T-helper 1 cell treated with Interleukin-12 subunit alpha and Interleukin-12 subunit beta and Interleukin-4 antibody, amounts not matched to agents 30 μg/mL and 1 μg/mL, for 36 hours (primary cell): ENCODE measurements around the gene PTTG1IP.

ENCODE experiments used
- H3K27ac Mint-ChIP-seq: one replicate; pipeline ENCODE4 v1.8.0; 2021; ENCODE audit warnings: mild to moderate bottlenecking, mixed read lengths
- H3K27me3 Mint-ChIP-seq: one replicate; pipeline ENCODE4 v1.8.0; 2021; ENCODE audit warnings: low read depth, mixed read lengths
- H3K36me3 Mint-ChIP-seq: one replicate; pipeline ENCODE4 v1.8.0; 2021; ENCODE audit warnings: low read depth, mixed read lengths
- H3K4me1 Mint-ChIP-seq: one replicate; pipeline ENCODE4 v1.8.0; 2021; ENCODE audit warnings: low read depth, mixed read lengths
- H3K4me3 Mint-ChIP-seq: one replicate; pipeline ENCODE4 v1.8.0; 2021; ENCODE audit warnings: mild to moderate bottlenecking, moderate library complexity, mixed read lengths
- H3K9me3 Mint-ChIP-seq: one replicate; pipeline ENCODE4 v1.8.0; 2021; ENCODE audit warnings: mixed read lengths

Gene PTTG1IP

GRCh38 chr21:44893948-44894656 is 20.6 kb upstream of the PTTG1IP start:
- H3K4me1 Mint-ChIP-seq, result peaks cover 11% of the 10 kb centered on the region

DNA sequence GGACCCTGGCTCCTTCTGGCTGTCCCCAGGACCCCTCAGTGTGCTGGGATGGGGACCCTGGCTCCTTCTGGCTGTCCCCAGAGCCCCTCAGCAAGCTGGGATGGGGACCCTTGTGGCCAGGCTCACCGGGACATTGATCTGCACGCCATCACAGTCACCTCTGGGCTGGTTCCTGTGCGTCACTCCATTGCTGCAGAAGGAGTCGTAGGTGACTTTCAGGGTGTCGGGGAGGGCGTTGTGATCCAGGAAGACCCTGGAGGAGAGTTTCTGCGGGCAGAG is 19.7 kb upstream of the PTTG1IP start:
- Mint-ChIP-seq H3K36me3 (peaks cover 32% of the 10 kb centered on the region), H3K4me1 (peaks cover 7% of the 10 kb centered on the region), H3K27me3 (no peaks in the 10 kb centered on the region), H3K27ac (no peak overlapping the region), H3K4me3 (no peak overlapping the region), H3K9me3 (no peaks in the 10 kb centered on the region)

More at GRCh38 chr21:44893948-44894656, 20.6 kb upstream of the PTTG1IP start:
- H3K9me3 Mint-ChIP-seq, result no peaks in the 10 kb centered on the region
- no peaks in the 10 kb centered on the region for H3K27me3 Mint-ChIP-seq
- H3K4me3 Mint-ChIP-seq, result no peak overlapping the region
- peaks cover 38% of the 10 kb centered on the region for H3K36me3 Mint-ChIP-seq
- H3K27ac Mint-ChIP-seq, result peak overlapping the region; percentile 73

DNA sequence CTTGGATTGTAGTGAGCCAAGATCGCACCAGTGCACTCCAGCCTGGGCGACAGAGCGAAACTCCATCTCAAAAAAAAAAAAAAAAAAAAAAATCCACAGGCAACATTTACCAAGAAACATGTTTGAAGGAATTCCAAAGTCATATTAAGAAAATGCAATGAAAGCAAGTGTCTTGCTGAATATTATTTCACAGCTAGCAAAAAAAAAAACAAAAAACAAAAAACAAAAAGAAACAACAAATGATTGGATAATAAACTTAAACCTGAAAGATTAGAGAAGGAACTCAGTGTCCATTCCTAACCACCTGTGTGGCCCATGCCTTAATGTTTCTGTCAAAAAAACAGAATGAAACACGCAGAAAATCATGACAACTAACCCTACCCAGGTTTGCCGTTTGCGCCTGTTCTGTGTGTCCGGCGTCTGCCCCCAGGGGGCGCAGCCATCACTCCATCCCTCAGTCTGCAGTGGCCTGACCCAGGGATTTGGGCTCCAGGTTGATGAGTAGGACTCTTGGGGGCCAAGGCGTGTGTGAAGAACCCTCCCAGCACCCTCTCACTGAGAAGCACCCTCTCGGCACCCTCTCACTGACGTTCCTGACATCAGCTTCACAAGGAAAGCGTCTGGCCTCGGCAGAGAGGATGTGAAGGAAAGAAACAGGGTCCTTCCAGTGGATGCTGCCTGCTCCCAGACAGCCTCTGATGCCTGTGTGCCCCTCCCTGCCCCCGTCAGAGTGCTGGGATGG is 19.2 kb upstream of the PTTG1IP start:
- Mint-ChIP-seq H3K36me3 (peaks cover 30% of the 10 kb centered on the region), H3K4me3 (no peak overlapping the region), H3K27me3 (no peaks in the 10 kb centered on the region), H3K27ac (peak overlapping the region; percentile 45), H3K9me3 (no peaks in the 10 kb centered on the region), H3K4me1 (peaks cover 6% of the 10 kb centered on the region)

GRCh38 chr21:44892095-44892494 is 18.6 kb upstream of the PTTG1IP start:
- Mint-ChIP-seq H3K4me3 (no peak overlapping the region), H3K4me1 (peaks cover 6% of the 10 kb centered on the region), H3K9me3 (no peaks in the 10 kb centered on the region), H3K27ac (no peak overlapping the region), H3K36me3 (peaks cover 34% of the 10 kb centered on the region), H3K27me3 (no peaks in the 10 kb centered on the region)

- H3K4me1 Mint-ChIP-seq, result peaks cover 6% of the 10 kb centered on the region
- H3K36me3 Mint-ChIP-seq, result peaks cover 38% of the 10 kb centered on the region
- H3K27me3 Mint-ChIP-seq, result no peaks in the 10 kb centered on the region
- H3K4me3 Mint-ChIP-seq, result no peak overlapping the region
- H3K27ac Mint-ChIP-seq, result no peak overlapping the region
- no peaks in the 10 kb centered on the region for H3K9me3 Mint-ChIP-seq
These were observed 18.1 kb upstream of the PTTG1IP start for GRCh38 chr21:44891631-44892031.

DNA sequence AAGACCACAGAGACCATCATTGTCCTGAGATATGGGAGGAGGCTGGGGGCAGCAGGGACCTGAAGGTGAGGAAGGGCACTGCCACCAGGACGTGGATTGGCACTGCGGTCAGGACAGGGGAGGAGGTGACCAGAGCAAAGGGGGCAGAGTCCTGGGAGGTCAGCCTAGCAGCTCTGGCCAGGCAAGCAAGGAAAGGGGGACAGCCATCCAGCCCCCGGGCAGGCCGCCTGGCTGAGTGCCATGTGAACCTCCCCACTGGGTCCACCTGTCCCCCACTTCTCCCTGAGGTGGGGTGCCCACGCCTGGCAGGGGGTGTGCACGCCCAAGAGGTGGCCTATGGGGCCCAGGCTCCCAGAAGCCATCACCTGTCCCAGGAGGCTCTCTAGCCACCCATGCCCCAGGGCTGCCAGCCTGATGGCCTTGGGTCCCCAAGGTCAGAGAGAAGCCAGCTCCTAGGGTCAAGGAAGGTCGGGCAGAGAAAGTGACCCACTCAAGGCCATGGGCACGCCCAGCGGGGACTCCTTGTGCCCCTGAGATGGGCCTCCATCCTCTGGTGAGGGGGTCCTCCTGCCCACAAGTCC is 17.6 kb upstream of the PTTG1IP start:
- Mint-ChIP-seq H3K27ac (no peak overlapping the region), H3K4me3 (no peak overlapping the region), H3K36me3 (peaks cover 39% of the 10 kb centered on the region), H3K4me1 (peaks cover 6% of the 10 kb centered on the region), H3K27me3 (no peaks in the 10 kb centered on the region), H3K9me3 (no peaks in the 10 kb centered on the region)

- Mint-ChIP-seq H3K27ac (no peak overlapping the region), H3K9me3 (no peaks in the 10 kb centered on the region), H3K27me3 (no peaks in the 10 kb centered on the region), H3K4me3 (no peak overlapping the region), H3K4me1 (peaks cover 6% of the 10 kb centered on the region), H3K36me3 (peaks cover 40% of the 10 kb centered on the region)
These were observed 16.9 kb upstream of the PTTG1IP start for GRCh38 chr21:44890338-44890931.

DNA sequence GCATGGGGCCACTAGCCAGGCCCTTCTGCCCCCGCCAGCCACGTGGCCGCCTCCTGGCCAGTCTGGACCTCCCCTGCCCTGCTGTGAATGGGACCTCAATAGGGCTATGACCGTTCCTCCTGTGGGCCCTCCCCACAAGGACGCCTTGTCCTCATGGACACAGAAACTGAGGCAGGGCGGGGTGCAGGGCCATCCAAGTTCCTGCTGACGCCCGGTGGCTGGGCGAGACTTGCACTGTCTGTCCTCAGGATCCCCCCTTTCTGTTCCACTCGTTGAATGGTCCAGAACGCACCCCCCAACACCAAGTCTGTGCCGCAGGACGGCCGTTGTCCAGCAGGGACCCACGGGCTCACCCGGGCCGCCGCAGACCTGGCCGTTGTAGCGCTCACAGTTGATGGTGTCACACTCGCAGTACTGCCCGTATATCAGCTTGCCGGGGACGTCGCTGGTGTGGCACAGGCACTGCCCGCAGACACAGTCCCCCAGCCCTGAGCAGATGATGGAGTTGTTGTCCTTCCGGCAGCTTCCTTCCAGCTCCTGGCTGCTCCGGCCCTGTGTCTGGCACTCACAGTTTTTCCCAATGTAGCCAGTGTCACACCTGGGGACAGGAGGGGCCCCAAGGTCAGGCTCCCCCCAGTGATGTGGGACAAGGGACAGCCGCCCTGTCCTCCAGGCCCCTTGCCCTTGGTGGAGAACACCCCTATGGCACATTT is 16.3 kb upstream of the PTTG1IP start:
- Mint-ChIP-seq H3K9me3 (no peaks in the 10 kb centered on the region), H3K4me3 (no peak overlapping the region), H3K27ac (no peak overlapping the region), H3K27me3 (no peaks in the 10 kb centered on the region), H3K36me3 (peaks cover 40% of the 10 kb centered on the region), H3K4me1 (peaks cover 6% of the 10 kb centered on the region)

DNA sequence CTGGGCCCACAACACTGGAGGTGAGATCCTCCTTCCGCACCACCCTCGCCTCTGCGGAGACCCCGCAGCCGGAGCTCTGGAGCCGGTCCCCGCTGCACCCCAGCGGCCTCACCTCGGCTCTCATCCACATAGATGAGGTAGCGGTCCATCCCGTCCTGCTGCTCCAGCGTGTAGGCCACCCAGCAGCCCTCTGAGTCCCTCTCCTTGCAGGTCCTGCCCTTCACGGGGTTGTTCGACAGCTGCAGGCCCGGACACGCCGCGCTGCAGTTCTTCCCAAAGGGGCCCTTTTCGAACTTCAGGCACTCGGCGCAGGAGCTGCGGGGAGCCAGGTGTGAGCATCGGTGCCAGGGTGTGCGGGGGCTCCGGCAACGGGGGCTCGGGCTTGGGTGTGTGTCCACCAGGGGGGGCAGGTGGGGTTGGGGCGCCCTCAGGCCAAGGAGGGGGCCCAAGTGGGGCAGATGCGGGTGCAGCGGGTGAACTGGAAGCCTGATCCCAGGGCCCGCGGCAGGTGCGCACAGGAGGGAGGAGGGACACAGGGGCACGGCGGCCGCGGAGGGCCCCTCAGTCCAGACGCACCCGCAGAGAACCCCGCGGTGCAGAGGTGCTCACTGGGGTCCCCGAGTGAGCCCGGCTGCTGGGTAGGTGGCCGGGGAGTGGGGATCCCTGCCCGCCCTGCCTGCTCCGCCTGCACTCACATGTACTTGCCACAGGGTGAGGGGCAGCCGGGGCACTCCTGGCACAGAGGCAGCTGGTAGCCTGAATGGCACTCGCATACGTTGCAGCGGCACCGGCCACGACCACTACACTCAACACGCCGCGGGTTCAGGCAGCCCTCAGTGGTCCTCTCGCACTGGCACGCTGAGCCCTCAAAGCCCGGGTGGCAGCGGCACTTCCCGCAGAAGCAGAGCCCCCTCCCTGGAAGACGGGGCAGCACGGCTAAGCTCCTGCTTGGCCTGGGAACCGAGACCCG is 15.4 kb upstream of the PTTG1IP start:
- Mint-ChIP-seq H3K4me3 (no peak overlapping the region), H3K27me3 (no peaks in the 10 kb centered on the region), H3K27ac (no peak overlapping the region), H3K9me3 (no peaks in the 10 kb centered on the region), H3K36me3 (peaks cover 35% of the 10 kb centered on the region), H3K4me1 (peaks cover 6% of the 10 kb centered on the region)

GRCh38 chr21:44887807-44888580 is 14.5 kb upstream of the PTTG1IP start:
- H3K27ac Mint-ChIP-seq, result no peak overlapping the region
- H3K4me1 Mint-ChIP-seq, result no peaks in the 10 kb centered on the region
- H3K9me3 Mint-ChIP-seq, result no peaks in the 10 kb centered on the region
- no peak overlapping the region for H3K4me3 Mint-ChIP-seq
- no peaks in the 10 kb centered on the region for H3K27me3 Mint-ChIP-seq
- peaks cover 31% of the 10 kb centered on the region for H3K36me3 Mint-ChIP-seq

DNA sequence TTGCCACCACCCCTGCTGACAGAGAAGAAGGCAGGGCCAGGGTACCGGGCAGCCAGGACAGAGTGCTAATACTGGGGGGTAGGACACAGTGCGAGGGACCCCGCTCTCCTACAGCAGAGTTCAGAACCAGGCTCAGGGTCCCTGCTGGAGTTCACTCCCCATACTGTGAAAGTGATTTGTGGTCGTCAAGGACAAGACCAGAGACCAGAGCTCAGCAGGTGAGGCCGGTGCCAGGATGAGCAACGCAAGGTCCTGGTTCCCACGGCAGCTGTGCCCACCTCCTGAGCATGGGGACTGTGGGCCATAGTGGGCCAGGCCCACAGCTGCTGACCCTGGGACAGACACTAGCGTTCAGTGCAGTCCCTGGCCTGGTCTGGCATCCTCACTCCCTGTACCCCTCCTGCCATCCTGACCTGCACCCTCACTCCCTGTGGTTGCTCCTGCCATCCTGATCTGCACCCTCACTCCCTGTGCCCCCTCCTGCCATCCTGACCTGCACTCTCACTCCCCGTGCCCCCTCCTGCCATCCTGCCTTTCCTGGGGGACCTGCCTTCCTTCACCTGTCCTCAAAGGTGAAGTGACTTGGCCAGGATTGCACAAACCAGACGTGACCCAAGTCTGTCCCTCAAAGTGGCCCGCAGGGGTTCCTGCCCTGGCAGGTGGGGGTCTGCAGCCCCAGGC is 13.8 kb upstream of the PTTG1IP start:
- H3K9me3 Mint-ChIP-seq, result no peaks in the 10 kb centered on the region
- H3K27ac Mint-ChIP-seq, result no peak overlapping the region
- H3K4me1 Mint-ChIP-seq, result no peaks in the 10 kb centered on the region
- no peaks in the 10 kb centered on the region for H3K27me3 Mint-ChIP-seq
- H3K36me3 Mint-ChIP-seq, result peaks cover 26% of the 10 kb centered on the region
- H3K4me3 Mint-ChIP-seq, result no peak overlapping the region

GRCh38 chr21:44886113-44887075 is 12.9 kb upstream of the PTTG1IP start:
- Mint-ChIP-seq H3K27me3 (no peaks in the 10 kb centered on the region), H3K9me3 (no peaks in the 10 kb centered on the region), H3K36me3 (peaks cover 26% of the 10 kb centered on the region), H3K4me1 (peaks cover 8% of the 10 kb centered on the region), H3K4me3 (no peak overlapping the region), H3K27ac (no peak overlapping the region)
